Epithelial cell of esophagus (primary cell): ENCODE data around the gene HPSE2.
"Not testable (repeated sequence)": the region's sequence is repeated elsewhere in the genome, so short reads cannot be mapped to it uniquely, and the experiment has no call there.

Experiments
- DNase-seq: peaks from one replicate; pipeline ENCODE4 v3.0.0; 2010; ENCODE audit warnings: low read depth
- H3K4me3 ChIP-seq: 2 replicates; pipeline ENCODE4 v1.5.1; 2011; ENCODE audit warnings: mild to moderate bottlenecking, low read length, control low read depth
- TF ChIP-seq, protein P1 (sequence below): IDR thresholded peaks from 2 replicates; pipeline ENCODE4 v1.5.1; 2011; ENCODE audit warnings: low read depth, mild to moderate bottlenecking, low read length, control low read depth, inconsistent platforms; ENCODE audit not compliant: insufficient read depth; ENCODE audit errors: missing control alignments

HPSE2 gene

DNA sequence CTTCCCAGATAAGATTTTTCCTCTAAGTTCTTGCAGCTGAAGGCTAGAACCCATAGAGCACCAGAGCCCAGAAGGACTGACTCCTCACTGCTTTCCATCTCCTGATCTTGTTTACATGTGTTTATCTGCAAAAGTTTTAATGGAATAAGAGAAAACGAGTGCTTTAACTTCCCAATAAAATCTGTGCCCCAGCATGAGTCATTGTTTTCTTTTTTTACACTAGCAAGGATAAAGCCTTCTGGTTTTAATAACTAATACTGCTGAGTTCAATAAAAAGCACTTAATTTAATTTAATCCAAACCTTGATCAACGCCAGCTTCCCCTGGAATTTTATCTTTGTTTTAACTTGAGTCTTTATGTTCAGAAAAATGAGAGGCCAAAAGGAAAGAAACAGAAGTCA is 227.6 kb downstream of the HPSE2 start:
- no peak overlapping the region for H3K4me3 ChIP-seq
- TF ChIP-seq, protein P1, sequence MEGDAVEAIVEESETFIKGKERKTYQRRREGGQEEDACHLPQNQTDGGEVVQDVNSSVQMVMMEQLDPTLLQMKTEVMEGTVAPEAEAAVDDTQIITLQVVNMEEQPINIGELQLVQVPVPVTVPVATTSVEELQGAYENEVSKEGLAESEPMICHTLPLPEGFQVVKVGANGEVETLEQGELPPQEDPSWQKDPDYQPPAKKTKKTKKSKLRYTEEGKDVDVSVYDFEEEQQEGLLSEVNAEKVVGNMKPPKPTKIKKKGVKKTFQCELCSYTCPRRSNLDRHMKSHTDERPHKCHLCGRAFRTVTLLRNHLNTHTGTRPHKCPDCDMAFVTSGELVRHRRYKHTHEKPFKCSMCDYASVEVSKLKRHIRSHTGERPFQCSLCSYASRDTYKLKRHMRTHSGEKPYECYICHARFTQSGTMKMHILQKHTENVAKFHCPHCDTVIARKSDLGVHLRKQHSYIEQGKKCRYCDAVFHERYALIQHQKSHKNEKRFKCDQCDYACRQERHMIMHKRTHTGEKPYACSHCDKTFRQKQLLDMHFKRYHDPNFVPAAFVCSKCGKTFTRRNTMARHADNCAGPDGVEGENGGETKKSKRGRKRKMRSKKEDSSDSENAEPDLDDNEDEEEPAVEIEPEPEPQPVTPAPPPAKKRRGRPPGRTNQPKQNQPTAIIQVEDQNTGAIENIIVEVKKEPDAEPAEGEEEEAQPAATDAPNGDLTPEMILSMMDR, result no peak
- no peak for DNase-seq

DNA sequence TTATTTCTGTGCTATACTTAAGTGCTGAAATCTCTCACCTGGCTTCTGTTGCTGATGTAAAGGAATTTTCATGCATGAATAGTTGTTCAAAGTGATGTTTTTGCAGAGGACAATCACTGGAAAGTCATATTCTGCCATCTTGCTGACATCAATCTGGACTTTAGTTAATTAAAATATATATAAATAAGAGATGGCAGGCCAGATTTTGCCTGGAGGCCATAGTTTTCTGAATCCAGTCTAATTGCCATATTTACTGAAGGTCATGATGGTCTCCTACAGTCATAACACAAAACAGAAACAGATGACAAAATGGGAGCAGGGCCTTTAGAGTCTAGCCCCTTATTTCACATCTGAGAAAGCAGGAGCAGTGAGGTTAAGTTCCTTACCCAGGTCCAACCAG is 228.2 kb downstream of the HPSE2 start:
- no peak overlapping the region for H3K4me3 ChIP-seq
- TF ChIP-seq, protein P1, result no peak
- DNase-seq, result no peak

DNA sequence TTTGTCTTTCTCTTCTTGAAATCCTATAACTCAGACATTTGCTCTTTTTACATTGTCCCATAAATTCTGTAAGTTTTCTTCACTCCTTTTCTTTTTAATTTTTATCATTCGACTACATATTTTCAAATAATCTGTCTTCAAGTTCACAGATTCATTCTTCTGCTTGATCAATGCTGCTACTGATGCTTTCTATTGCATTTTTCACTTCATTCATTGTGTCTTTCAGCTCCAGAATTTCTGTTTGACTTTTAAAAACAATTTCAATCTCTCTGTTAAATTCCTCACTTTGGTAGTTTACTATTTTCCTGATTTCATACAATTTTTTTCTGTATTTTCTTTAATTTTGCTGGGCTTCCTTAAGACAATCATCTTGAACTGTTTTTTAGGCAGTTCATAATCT is 230.4 kb downstream of the HPSE2 start:
- no peak overlapping the region for H3K4me3 ChIP-seq
- DNase-seq, result no peak
- TF ChIP-seq, protein P1, result no peak

DNA sequence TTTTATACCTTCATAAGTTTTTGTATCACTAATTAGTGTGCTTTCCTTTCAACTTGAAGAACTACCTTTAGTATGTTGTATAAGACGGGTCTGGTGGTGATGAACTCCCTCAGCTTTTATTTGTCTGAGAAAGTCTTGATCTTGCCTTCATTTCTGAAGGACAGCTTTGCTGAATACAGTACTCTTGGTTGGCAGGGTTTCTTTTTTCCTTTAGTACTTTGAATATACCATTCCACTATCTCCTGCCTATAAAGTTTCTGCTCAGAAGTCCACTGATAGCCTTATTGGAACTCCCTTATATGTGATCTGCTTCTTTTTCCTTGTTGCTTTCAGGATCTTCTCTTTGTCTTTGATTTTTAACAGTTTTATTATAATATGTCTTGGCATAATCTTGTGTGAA is 230.9 kb downstream of the HPSE2 start:
- H3K4me3 ChIP-seq, result no peak overlapping the region
- TF ChIP-seq, protein P1, result no peak
- no peak for DNase-seq

DNA sequence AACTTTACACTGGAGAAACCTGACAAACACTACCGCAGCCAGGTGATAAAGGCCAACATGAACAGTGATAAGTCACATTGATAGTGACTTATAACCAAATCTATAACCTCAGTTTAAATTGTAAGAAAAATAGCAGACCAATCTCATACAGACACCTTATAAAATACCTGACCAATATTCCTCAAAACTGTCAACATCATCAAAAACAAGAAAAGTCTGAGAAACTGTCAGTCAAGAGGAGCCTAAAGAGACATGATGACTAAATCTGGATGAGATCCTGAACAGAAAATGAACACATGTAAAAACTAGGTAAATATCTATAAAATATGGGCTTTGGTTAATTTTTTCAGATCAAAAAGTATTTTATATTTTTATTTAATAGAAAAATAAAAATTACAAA is 233.3 kb downstream of the HPSE2 start:
- TF ChIP-seq, protein P1, result no peak
- no peak overlapping the region for H3K4me3 ChIP-seq
- DNase-seq, result no peak

DNA sequence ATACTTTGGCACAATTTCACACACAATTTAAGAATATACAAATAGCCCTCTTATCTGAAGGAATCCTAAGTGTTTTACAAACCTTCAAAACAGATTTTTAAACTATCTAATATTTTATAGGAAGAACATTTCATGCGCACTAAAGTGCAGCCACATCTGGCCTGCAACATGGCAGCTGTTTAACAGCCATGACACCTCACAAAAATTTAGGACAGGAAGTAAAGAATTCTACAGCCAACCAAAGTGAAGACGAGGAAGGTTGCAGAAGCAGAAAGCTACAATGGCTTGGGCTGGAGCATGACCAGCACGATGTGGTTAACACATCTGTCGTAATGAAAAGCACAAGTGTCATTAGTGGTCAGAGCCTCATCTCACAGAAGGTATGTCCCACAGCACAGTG is 238.1 kb downstream of the HPSE2 start:
- TF ChIP-seq, protein P1, result no peak
- DNase-seq, result no peak
- no peak overlapping the region for H3K4me3 ChIP-seq

DNA sequence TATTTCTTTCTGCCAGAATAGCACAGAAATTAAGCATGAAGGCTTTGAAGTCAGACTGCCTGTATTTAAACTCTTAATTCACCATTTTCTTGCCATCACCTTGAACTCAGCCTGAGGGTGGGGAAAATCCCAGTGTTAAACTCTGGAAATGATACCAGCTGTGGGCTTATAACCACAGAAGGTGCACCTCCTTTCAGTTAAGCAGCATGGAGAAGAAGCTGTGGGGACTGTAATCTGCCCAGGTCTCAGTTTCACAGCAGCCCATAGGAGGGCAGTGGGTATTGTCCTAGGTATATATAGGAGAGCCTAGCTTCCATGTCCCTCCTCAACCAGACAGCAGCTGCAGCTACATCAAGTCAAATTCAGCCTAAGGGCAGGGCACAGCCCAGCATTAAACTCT is 241.6 kb downstream of the HPSE2 start:
- TF ChIP-seq, protein P1, result no peak
- no peak overlapping the region for H3K4me3 ChIP-seq
- DNase-seq, result no peak

DNA sequence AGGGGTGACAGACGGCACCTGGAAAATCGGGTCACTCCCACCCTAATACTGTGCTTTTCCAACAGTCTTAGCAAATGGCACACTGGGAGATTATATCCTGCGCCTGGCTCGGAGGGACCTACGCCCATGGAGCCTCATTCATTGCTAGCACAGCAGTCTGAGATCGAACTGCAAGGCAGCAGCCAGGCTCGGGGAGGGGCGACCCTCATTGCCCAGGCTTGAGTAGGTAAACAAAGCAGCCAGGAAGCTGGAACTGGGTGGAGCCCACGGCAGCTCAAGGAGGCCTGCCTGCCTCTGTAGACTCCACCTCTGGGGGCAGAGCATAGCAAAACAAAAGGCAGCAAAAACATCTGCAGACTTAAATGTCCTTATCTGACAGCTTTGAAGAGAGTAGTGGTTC is 251.9 kb downstream of the HPSE2 start:
- H3K4me3 ChIP-seq, DNase-seq: not testable (repeated sequence)
